ENCODE data around the gene ELMOD3.

Gene ELMOD3

DNA sequence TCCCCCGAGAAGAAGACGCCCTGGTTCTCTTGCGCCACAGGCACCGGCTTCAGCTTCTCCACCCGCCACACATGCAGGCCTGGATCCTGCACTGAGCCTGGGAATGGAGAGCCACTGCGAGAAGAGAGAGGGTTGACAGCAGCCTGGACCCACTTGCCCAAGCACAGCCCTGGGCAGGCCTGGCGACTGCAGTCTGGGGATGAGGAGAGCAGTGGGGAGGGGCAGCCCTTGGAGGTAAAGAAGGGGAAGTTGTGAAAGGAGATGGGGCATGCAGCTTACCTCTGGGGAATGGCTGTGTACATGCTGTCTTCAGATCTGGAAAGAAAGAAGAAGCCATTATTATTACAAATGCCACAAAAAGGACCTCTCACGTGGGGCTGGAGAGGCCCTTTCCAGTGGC lies 47.3 kb downstream of the ELMOD3 start:
- Histone ChIP-seq H3K4me1 (ENCODE audit: control insufficient read depth, insufficient read depth, low read length) (no peaks in the 10 kb centered on the region), H3K36me3 (ENCODE audit: control insufficient read depth in 2 of 2, insufficient read depth in 1 of 2, low read length in 2 of 2) (no peaks in the 10 kb centered on the region), H3K9me3 (ENCODE audit: control insufficient read depth, insufficient read depth, low read depth, low read length) (no peaks in the 10 kb centered on the region), H3K27ac (ENCODE audit: extremely low read depth, low read depth, low read length) (no peak overlapping the region), H3K4me3 (ENCODE audit: low read depth, low read length) (no peak overlapping the region)
- TF ChIP-seq ZNF658 (tag by site-specific recombination; IDR thresholded peaks at IDR 0.05) = no peak
- TF ChIP-seq ZNF626 (tag by site-specific recombination; IDR thresholded peaks at IDR 0.05) = no peak
- no peak for TF ChIP-seq ZBTB20 (tag by site-specific recombination; IDR thresholded peaks at IDR 0.05)
- TF ChIP-seq HOXD13 (CRISPR knock-in tag; IDR thresholded peaks at IDR 0.05; ENCODE audit: borderline replicate concordance) = no peak
- TF ChIP-seq, protein P1, sequence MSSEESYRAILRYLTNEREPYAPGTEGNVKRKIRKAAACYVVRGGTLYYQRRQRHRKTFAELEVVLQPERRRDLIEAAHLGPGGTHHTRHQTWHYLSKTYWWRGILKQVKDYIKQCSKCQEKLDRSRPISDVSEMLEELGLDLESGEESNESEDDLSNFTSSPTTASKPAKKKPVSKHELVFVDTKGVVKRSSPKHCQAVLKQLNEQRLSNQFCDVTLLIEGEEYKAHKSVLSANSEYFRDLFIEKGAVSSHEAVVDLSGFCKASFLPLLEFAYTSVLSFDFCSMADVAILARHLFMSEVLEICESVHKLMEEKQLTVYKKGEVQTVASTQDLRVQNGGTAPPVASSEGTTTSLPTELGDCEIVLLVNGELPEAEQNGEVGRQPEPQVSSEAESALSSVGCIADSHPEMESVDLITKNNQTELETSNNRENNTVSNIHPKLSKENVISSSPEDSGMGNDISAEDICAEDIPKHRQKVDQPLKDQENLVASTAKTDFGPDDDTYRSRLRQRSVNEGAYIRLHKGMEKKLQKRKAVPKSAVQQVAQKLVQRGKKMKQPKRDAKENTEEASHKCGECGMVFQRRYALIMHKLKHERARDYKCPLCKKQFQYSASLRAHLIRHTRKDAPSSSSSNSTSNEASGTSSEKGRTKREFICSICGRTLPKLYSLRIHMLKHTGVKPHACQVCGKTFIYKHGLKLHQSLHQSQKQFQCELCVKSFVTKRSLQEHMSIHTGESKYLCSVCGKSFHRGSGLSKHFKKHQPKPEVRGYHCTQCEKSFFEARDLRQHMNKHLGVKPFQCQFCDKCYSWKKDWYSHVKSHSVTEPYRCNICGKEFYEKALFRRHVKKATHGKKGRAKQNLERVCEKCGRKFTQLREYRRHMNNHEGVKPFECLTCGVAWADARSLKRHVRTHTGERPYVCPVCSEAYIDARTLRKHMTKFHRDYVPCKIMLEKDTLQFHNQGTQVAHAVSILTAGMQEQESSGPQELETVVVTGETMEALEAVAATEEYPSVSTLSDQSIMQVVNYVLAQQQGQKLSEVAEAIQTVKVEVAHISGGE (tag by site-specific recombination; conservative IDR thresholded peaks at IDR 0.05; ENCODE audit: low read depth) = no peak
- ChIA-PET CTCF (interaction anchor here (0.6 kb wide), 1 partner anchor 155 kb away, joined by 3 read pairs; no protein-coding TSS in a partner anchor), POLR2A (no interaction called here)

DNA sequence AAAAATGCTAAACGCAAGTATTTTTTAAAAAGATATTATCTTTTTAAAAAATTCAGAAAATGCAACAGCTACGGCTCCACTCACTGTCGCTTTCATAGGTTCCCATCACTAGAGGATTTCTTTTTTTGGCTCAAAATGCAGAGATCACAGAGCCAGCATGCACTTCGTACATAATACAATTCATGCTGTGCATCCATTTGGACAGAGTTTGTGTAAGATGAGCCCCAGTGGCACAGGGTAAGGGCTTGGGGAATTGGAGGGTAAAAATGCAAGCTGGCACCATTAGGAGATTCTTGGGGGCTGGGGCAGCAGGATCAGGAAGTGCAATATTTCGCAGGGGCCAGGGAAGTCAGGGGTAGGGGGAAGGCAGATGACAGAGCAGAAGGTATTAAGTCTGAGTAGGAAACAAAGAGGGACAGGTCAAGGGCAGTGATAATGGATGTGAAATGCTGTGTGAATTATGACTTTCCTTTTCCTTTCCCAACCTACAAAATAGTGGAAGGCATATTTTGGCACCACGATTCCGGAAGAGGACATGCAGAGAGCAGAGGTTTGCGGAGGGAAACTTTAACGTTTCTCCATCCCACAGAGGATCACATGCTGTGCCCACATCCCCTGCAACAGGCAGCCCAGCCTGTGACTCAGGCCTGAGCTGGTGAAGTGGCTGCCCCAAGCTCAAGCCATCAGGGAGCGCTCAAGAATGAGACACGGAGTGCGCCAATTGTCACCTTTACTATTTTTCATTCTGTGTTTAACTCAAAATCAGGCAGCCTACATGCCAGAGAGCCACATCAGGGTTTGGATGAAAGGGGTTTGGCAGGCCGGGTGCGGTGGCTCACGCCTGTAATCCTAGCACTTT lies 50.9 kb downstream of the ELMOD3 start:
- ChIA-PET POLR2A (no interaction called here), CTCF (interaction anchor here (0.7 kb wide), 2 partner anchors 15 to 148 kb away, joined by 4 read pairs; no protein-coding TSS in a partner anchor)
- TF ChIP-seq ZNF623 (tag by site-specific recombination; IDR thresholded peaks at IDR 0.05) (no peak), PRDM1 (tag by site-specific recombination; IDR thresholded peaks at IDR 0.05) (0 out of 2 replicates have a peak, but pooled peaks have one; percentile 7)
- H3K9me3 ChIP-seq (ENCODE audit: control insufficient read depth, insufficient read depth, low read depth, low read length) = no peaks in the 10 kb centered on the region
- H3K4me3 ChIP-seq (ENCODE audit: low read depth, low read length) = no peak overlapping the region
- no peak overlapping the region for H3K27ac ChIP-seq (ENCODE audit: extremely low read depth, low read depth, low read length)
- H3K4me1 ChIP-seq (ENCODE audit: control insufficient read depth, insufficient read depth, low read length) = no peaks in the 10 kb centered on the region; the same call in 1 of the 2 replicates
- no peaks in the 10 kb centered on the region for H3K36me3 ChIP-seq (ENCODE audit: control insufficient read depth in 2 of 2, insufficient read depth in 1 of 2, low read length in 2 of 2)

DNA sequence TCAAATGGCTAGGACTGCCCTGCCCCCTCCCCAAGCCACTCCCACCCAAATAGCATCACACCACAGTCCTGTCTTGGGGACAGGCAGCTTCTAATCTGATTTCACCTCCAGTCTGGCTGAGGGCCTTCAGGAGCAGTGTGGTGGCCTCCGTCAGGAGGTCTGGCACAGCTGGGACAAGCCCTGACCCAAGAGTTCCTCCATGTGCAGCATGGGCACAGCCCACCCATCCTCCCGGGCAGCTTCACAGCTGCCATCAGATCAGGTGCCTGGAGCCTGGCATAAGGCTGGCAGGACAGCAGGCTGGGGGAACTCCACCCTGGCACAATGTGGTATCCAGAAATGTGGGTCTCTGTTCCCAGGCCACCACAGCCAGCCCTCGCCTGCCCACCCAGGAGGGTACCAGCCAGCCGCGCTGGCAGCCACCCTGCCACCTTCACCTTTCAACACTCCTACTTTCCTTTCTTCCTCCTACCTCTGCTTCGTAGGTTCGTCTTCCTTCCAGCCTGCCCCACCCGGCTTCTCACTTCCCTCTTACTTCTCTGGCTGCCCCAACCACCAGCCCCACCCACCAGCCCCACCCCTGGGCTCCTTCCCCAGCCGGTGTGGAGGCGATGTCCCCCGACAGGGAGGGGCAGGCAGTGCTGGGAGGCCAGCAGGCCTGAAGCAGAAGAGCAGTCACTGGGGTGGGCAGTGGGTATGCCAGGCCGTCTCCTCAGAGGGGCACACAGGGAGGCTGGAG lies 55.4 kb downstream of the ELMOD3 start, which contains the start of gene CAPG:
Gene CAPG, minus strand, starts transcription at position 522 of the 739 bp plus-strand sequence. CDS start 8,221 bp downstream, outside the sequence.
- Histone ChIP-seq H3K9me3 (ENCODE audit: control insufficient read depth, insufficient read depth, low read depth, low read length) (no peaks in the 10 kb centered on the region), H3K4me1 (ENCODE audit: control insufficient read depth, insufficient read depth, low read length) (no peaks in the 10 kb centered on the region; the same call in 1 of the 2 replicates), H3K36me3 (ENCODE audit: control insufficient read depth in 2 of 2, insufficient read depth in 1 of 2, low read length in 2 of 2) (no peaks in the 10 kb centered on the region), H3K4me3 (ENCODE audit: low read depth, low read length) (no peak within 1 kb of the TSS), H3K27ac (ENCODE audit: extremely low read depth, low read depth, low read length) (no peak within 1 kb of the TSS)
- ChIA-PET CTCF (interaction anchor here (0.6 to 1.4 kb wide), 2 partner anchors 128 to 142 kb away, joined by 3 to 4 read pairs; no protein-coding TSS in a partner anchor), POLR2A (no interaction called here)
- TF ChIP-seq ZNF514 (tag by site-specific recombination; IDR thresholded peaks at IDR 0.05) (no peak), ZSCAN23 (tag by site-specific recombination; IDR thresholded peaks at IDR 0.05) (no peak), IKZF3 (tag by site-specific recombination; IDR thresholded peaks at IDR 0.05) (no peak), ZNF302 (tag by site-specific recombination; IDR thresholded peaks at IDR 0.05; ENCODE audit: low read depth) (no peak), ZNF404 (tag by site-specific recombination; IDR thresholded peaks at IDR 0.05) (no peak), ZFHX2 (tag by site-specific recombination; conservative IDR thresholded peaks at IDR 0.05) (peak; percentile 68), ZNF830 (tag by site-specific recombination; IDR thresholded peaks at IDR 0.05; ENCODE audit: low read depth) (no peak)
- TF ChIP-seq, protein P2, sequence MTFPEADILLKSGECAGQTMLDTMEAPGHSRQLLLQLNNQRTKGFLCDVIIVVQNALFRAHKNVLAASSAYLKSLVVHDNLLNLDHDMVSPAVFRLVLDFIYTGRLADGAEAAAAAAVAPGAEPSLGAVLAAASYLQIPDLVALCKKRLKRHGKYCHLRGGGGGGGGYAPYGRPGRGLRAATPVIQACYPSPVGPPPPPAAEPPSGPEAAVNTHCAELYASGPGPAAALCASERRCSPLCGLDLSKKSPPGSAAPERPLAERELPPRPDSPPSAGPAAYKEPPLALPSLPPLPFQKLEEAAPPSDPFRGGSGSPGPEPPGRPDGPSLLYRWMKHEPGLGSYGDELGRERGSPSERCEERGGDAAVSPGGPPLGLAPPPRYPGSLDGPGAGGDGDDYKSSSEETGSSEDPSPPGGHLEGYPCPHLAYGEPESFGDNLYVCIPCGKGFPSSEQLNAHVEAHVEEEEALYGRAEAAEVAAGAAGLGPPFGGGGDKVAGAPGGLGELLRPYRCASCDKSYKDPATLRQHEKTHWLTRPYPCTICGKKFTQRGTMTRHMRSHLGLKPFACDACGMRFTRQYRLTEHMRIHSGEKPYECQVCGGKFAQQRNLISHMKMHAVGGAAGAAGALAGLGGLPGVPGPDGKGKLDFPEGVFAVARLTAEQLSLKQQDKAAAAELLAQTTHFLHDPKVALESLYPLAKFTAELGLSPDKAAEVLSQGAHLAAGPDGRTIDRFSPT (tag by site-specific recombination; IDR thresholded peaks at IDR 0.05) = 0 out of 2 replicates have a peak, but pooled peaks have one; percentile 21
- TF ChIP-seq, protein P3, sequence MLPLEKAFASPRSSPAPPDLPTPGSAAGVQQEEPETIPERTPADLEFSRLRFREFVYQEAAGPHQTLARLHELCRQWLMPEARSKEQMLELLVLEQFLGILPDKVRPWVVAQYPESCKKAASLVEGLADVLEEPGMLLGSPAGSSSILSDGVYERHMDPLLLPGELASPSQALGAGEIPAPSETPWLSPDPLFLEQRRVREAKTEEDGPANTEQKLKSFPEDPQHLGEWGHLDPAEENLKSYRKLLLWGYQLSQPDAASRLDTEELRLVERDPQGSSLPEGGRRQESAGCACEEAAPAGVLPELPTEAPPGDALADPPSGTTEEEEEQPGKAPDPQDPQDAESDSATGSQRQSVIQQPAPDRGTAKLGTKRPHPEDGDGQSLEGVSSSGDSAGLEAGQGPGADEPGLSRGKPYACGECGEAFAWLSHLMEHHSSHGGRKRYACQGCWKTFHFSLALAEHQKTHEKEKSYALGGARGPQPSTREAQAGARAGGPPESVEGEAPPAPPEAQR (tag by site-specific recombination; IDR thresholded peaks at IDR 0.05) = no peak
- TF ChIP-seq, protein P4, sequence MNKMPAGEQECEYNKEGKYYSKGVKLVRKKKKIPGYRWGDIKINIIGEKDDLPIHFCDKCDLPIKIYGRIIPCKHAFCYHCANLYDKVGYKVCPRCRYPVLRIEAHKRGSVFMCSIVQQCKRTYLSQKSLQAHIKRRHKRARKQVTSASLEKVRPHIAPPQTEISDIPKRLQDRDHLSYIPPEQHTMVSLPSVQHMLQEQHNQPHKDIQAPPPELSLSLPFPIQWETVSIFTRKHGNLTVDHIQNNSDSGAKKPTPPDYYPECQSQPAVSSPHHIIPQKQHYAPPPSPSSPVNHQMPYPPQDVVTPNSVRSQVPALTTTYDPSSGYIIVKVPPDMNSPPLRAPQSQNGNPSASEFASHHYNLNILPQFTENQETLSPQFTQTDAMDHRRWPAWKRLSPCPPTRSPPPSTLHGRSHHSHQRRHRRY (tag by site-specific recombination; IDR thresholded peaks at IDR 0.05) = no peak
- TF ChIP-seq, protein P5, sequence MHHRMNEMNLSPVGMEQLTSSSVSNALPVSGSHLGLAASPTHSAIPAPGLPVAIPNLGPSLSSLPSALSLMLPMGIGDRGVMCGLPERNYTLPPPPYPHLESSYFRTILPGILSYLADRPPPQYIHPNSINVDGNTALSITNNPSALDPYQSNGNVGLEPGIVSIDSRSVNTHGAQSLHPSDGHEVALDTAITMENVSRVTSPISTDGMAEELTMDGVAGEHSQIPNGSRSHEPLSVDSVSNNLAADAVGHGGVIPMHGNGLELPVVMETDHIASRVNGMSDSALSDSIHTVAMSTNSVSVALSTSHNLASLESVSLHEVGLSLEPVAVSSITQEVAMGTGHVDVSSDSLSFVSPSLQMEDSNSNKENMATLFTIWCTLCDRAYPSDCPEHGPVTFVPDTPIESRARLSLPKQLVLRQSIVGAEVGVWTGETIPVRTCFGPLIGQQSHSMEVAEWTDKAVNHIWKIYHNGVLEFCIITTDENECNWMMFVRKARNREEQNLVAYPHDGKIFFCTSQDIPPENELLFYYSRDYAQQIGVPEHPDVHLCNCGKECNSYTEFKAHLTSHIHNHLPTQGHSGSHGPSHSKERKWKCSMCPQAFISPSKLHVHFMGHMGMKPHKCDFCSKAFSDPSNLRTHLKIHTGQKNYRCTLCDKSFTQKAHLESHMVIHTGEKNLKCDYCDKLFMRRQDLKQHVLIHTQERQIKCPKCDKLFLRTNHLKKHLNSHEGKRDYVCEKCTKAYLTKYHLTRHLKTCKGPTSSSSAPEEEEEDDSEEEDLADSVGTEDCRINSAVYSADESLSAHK (tag by site-specific recombination; IDR thresholded peaks at IDR 0.05) = no peak

All from HEK293 (cell line).